ELF-1 (cell line): ENCODE measurements around the gene CPTP.
A peak's percentile ranks its signal among the peaks of the same experiment; 100 is the strongest.
"Not testable (repeated sequence)": the region's sequence is repeated elsewhere in the genome, so short reads cannot be mapped to it uniquely, and the experiment has no call there.

Experiments
- DNase-seq: peaks from one replicate; pipeline ENCODE4 v3.0.0-alpha.2; 2016; ENCODE audit warnings: low read depth, low spot score

The CPTP gene

GRCh38 chr1:1306661-1307260 lies 17.8 kb upstream of the CPTP start:
- no peak for DNase-seq

GRCh38 chr1:1307261-1307922 lies 17.2 kb upstream of the CPTP start:
- no peak for DNase-seq

GRCh38 chr1:1307923-1308755 lies 16.5 kb upstream of the CPTP start, which contains the start of the genes ACAP3 and PUSL1:
Gene ACAP3, minus strand, starts transcription at chr1:1307930. Its CDS starts 115 bp downstream, at chr1:1307815.
Gene PUSL1, plus strand, starts transcription at chr1:1308597. Its CDS starts 47 bp downstream, at chr1:1308644.
- DNase-seq: peak; percentile 89

GRCh38 chr1:1308756-1309250 lies 15.8 kb upstream of the CPTP start:
- DNase-seq: no peak

- peak; percentile 69 for DNase-seq
These were observed 15.1 kb upstream of the CPTP start for GRCh38 chr1:1309251-1310108.

GRCh38 chr1:1310109-1310385 lies 14.6 kb upstream of the CPTP start:
- DNase-seq: no peak

GRCh38 chr1:1310476-1311053 lies 14.0 kb upstream of the CPTP start:
- DNase-seq: no peak

- no peak for DNase-seq
These were observed 13.2 kb upstream of the CPTP start for GRCh38 chr1:1311107-1312104.

- DNase-seq: no peak
These were observed 11.9 kb upstream of the CPTP start for GRCh38 chr1:1312450-1313314.

- no peak for DNase-seq
These were observed 10.9 kb upstream of the CPTP start for GRCh38 chr1:1313500-1314236.

- no peak for DNase-seq
These were observed 10.4 kb upstream of the CPTP start for GRCh38 chr1:1314237-1314586.

GRCh38 chr1:1314678-1315335 lies 9.8 kb upstream of the CPTP start:
- DNase-seq: no peak

- no peak for DNase-seq
These were observed 9.1 kb upstream of the CPTP start for GRCh38 chr1:1315435-1315954.

GRCh38 chr1:1316199-1316598 lies 8.4 kb upstream of the CPTP start:
- not testable (repeated sequence) for DNase-seq

- DNase-seq: no peak
These were observed 7.2 kb upstream of the CPTP start for GRCh38 chr1:1317420-1317819.

GRCh38 chr1:1318131-1318652 lies 6.4 kb upstream of the CPTP start:
- DNase-seq: peak; percentile 47
